ENCODE measurements around the gene TSKU. TPM values are rescaled to one million over a fixed set of nuclear protein-coding genes. Genes with fewer than 3 reads are reported as not detected.

Gene TSKU
- total and polyA plus RNA-seq, 9 of the 15 experiments (the other 6 are each of a cell fraction or from before 2014, with no cell fraction given) = 0.60 to 11.9 (median 8.4) TPM

- BruUV-seq (replicated peaks) = no TSS peak
- Histone ChIP-seq H3K4me1 (replicated peaks in 1 of 2; ENCODE audit: control insufficient read depth in 2 of 2, insufficient read depth in 2 of 2, low read length in 2 of 2) (peaks cover 11 to 28% of the 10 kb centered on the region in 2 experiments; a peak in 4 of 5 replicates), H3K36me3 (ENCODE audit: control insufficient read depth, insufficient read depth, low read length) (no peaks in the 10 kb centered on the region), H3K79me2 (ENCODE audit: control insufficient read depth, insufficient read depth, low read length) (no peaks in the 10 kb centered on the region), H3K9me1 (ENCODE audit: control insufficient read depth, insufficient read depth, low read length) (no peaks in the 10 kb centered on the region), H3K9ac (ENCODE audit: insufficient read depth in 1 of 2, low read depth in 2 of 2, low read length in 2 of 2) (no peak overlapping the region), H3K27me3 (ENCODE audit: control insufficient read depth in 2 of 2, insufficient read depth in 2 of 2, low read length in 2 of 2) (no peaks in the 10 kb centered on the region), H3K9me3 (replicated peaks; ENCODE audit: control insufficient read depth, insufficient read depth, low read depth, low read length) (no peaks in the 10 kb centered on the region), H4K20me1 (replicated peaks; ENCODE audit: control insufficient read depth, insufficient read depth, low read length) (no peaks in the 10 kb centered on the region), H3K4me2 (ENCODE audit: insufficient read depth, low read length) (no peak overlapping the region), H3K4me3 (no peak overlapping the region), H3K27ac (ENCODE audit: extremely low read depth, low read depth, low read length) (no peak overlapping the region), H2AFZ (ENCODE audit: low read depth, low read length) (no peak overlapping the region)
- ChIA-PET CTCF (ENCODE audit: low intra/inter-chr PET ratio) (no interaction called here), POLR2A (interaction anchor here (1.5 kb wide), 1 partner anchor 10 kb away, joined by 6 read pairs; no protein-coding TSS in a partner anchor)
- DNase-seq (ENCODE audit: extremely low read depth in 1 of 4, low spot score in 3 of 4) = no peak
- WGBS (ENCODE audit: insufficient coverage, low coverage, missing lambda C conversion rate) = 44% methylated on average over 9 of the region's 10 CpGs
- intact Hi-C loops (cut with micrococcal nuclease) = loop anchor here (5.0 kb wide), 1 partner anchor 33 kb away; no protein-coding TSS in a partner anchor
- TF ChIP-seq EGR1 (conservative IDR thresholded peaks at IDR 0.05) (peak; percentile 42), MCM5 (IDR thresholded peaks at IDR 0.05; ENCODE audit: low read depth) (no peak), ZNF3 (CRISPR knock-in tag; IDR thresholded peaks at IDR 0.05) (no peak), GATA2 (CRISPR knock-in tag; IDR thresholded peaks at IDR 0.05) (no peak), ZNF764 (CRISPR knock-in tag; IDR thresholded peaks at IDR 0.05; ENCODE audit: low read depth) (no peak)
- ATAC-seq = no peak
- FAIRE-seq = no peak
- in situ Hi-C loops (cut with MboI) = no loop called here
Measured at GRCh38 chr11:76803811-76804600, 20.9 kb downstream of the TSKU start.

Data from K562 (cell line).